ENCODE measurements around the gene RASGRP2.

RASGRP2 gene

GRCh38 chr11:64788321-64789215, 44.6 kb upstream of the RASGRP2 start:
- TF ChIP-seq CTCF (IDR thresholded peaks at IDR 0.05; ENCODE audit: unreplicated experiment in 3 of 3), result no peak
- H3K36me3 Mint-ChIP-seq (ENCODE audit: low read depth), result peaks cover 4% of the 10 kb centered on the region
- no peak overlapping the region for H3K4me3 Mint-ChIP-seq
- H3K27me3 Mint-ChIP-seq (ENCODE audit: low read depth), result peaks cover 1% of the 10 kb centered on the region
- no peaks in the 10 kb centered on the region for H3K4me1 Mint-ChIP-seq
- no peak overlapping the region for H3K27ac Mint-ChIP-seq
- no peaks in the 10 kb centered on the region for H3K9me3 Mint-ChIP-seq

- H3K4me3 Mint-ChIP-seq, result no peak overlapping the region
- TF ChIP-seq CTCF (IDR thresholded peaks at IDR 0.05; ENCODE audit: unreplicated experiment in 3 of 3), result peak; percentile 51 to 60 (median 59)
- H3K36me3 Mint-ChIP-seq (ENCODE audit: low read depth), result peaks cover 4% of the 10 kb centered on the region
Measured at GRCh38 chr11:64787526-64788320, 43.8 kb upstream of the RASGRP2 start.

GRCh38 chr11:64786308-64786707, 42.4 kb upstream of the RASGRP2 start:
- TF ChIP-seq CTCF (IDR thresholded peaks at IDR 0.05; ENCODE audit: unreplicated experiment in 3 of 3), result no peak
- Mint-ChIP-seq H3K27me3 (ENCODE audit: low read depth) (no peaks in the 10 kb centered on the region), H3K9me3 (no peaks in the 10 kb centered on the region), H3K4me3 (no peak overlapping the region), H3K36me3 (ENCODE audit: low read depth) (peaks cover 4% of the 10 kb centered on the region), H3K27ac (no peak overlapping the region), H3K4me1 (no peaks in the 10 kb centered on the region)

More at GRCh38 chr11:64787526-64788320, 43.8 kb upstream of the RASGRP2 start:
- no peaks in the 10 kb centered on the region for H3K9me3 Mint-ChIP-seq
- H3K27me3 Mint-ChIP-seq (ENCODE audit: low read depth), result no peaks in the 10 kb centered on the region
- H3K4me1 Mint-ChIP-seq, result no peaks in the 10 kb centered on the region
- no peak overlapping the region for H3K27ac Mint-ChIP-seq

GRCh38 chr11:64784813-64785581, 41.1 kb upstream of the RASGRP2 start:
- H3K9me3 Mint-ChIP-seq, result no peaks in the 10 kb centered on the region
- H3K27ac Mint-ChIP-seq, result no peak overlapping the region
- TF ChIP-seq CTCF (IDR thresholded peaks at IDR 0.05; ENCODE audit: unreplicated experiment in 3 of 3), result no peak
- H3K27me3 Mint-ChIP-seq (ENCODE audit: low read depth), result no peaks in the 10 kb centered on the region
- H3K4me1 Mint-ChIP-seq, result no peaks in the 10 kb centered on the region
- H3K36me3 Mint-ChIP-seq (ENCODE audit: low read depth), result peaks cover 4% of the 10 kb centered on the region
- no peak overlapping the region for H3K4me3 Mint-ChIP-seq

DNA sequence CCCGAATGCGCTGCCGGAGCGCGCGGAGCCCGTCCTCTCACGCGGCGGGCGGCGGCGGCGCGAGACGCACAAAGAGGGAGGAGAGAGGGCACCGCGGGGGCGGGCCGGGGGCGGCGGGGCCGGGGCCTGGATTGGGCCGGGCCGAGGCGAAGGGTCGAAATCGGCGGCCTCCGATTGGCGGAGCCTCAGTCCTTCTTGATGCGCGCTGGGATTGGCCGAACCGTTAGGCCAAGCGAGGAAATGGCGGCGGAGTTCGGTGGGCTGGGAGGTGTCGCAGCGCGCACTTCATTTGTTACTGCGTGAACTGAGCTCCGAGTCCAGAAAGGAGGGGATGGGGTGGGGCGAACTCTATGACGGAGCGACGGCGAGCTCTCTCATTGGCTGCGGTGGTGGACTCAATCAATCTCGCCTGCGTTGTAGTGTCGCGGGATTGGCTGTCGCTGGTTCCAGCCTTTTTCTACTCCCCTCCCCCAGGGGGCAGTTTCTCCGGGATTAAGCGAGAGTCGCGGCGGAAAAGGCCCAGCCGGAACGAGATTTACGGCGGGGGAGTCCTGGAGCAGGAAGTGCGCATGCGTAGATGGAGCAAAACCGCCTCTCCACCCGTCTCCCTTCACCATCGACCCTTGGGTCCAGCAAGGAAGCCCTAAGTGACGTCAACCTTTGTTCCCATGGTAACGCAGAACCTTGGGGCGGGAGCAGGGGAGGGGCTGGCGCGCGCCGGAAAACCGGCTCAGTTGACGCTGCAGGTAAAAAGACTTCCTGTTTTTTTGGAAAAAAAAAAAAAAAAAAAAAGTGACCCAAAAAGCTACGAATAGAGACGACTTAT, 34.7 kb upstream of the RASGRP2 start, which contains the start of gene SF1:
TSS of gene SF1 (minus strand) at position 70 of the 826 bp plus-strand sequence. CDS start 150 bp downstream, outside the sequence.
- no peaks in the 10 kb centered on the region for H3K27me3 Mint-ChIP-seq (ENCODE audit: low read depth)
- H3K27ac Mint-ChIP-seq, result peak within 1 kb of the TSS; percentile 96 to 98 (median 98)
- no peak for TF ChIP-seq CTCF (IDR thresholded peaks at IDR 0.05; ENCODE audit: unreplicated experiment in 3 of 3)
- H3K9me3 Mint-ChIP-seq, result no peaks in the 10 kb centered on the region
- H3K36me3 Mint-ChIP-seq (ENCODE audit: low read depth), result peaks cover 38% of the 10 kb centered on the region
- peak within 1 kb of the TSS; percentile 86 to 99 (median 98) for H3K4me3 Mint-ChIP-seq
- peaks cover 40% of the 10 kb centered on the region for H3K4me1 Mint-ChIP-seq
